HG03432 (cell line): ENCODE data around the gene CPM.

Experiments
- ATAC-seq: cut with Tn5 transposase; IDR thresholded peaks from one replicate; pipeline ENCODE4 v1.9.1; 2021; ENCODE audit warnings: mild to moderate bottlenecking, moderate library complexity; ENCODE audit not compliant: unreplicated experiment

CPM gene

DNA sequence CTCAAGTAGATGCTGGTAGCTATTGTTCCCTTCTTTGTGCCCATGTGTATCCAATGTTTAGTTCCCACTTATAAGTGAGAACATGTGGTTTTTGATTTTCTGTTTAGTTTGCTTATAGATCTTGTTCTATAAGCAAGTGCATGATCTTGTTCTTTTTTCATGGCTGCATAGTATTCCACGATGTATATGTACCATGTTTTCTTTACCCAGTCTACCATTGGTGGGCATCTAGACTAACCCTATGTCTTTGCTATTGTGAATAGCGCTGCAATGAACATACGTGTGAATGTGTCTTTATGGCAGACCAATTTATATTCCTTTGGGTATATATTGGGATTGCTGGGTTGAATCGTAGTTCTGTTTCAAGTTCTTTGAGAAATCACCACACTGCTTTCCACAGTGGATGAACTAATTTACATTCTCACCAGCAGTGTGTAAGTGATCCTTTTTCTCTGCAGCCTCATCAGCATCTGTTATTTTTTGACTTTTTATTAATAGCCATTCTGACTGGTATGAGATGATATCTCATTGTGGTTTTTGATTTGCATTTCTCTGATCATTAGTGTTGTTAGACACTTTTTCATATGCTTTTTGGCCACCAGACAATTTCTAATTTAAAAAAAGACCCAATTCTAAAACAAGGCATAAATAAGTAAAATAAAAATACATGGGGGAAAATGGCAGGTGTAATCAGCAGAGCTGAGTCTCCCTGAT, 50.6 kb downstream of the CPM start:
- ATAC-seq, result no peak

DNA sequence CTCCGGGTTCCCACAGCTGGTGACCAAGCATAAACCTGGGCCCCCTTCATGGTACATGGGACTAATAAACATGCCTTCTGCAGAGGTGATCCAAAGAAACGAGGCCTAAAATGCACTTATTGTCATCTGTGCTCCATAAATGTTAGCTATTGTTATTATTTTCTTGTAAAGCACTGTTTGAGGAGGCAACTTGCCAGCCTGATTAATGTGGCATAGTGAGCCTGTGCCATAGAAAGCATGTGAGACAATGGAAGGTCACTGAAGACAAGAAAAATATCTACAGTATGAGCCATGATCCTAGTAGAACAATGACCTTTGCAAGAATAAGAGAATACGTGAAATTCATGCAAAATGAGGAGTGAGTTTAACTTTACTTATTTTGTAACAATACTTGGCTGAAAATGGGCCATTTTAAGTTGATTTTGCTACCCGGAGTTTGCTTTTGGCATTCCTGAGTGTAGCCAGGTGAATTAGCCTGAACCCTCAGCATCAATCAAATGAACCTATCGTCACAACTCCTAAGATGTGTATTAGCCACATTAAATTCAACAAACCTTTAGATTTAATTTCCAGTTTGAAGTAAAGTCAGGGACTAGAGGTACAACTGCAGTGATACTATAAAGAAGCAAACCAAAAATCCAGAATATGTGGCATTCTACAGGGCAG, 52.2 kb downstream of the CPM start:
- ATAC-seq, result no peak

DNA sequence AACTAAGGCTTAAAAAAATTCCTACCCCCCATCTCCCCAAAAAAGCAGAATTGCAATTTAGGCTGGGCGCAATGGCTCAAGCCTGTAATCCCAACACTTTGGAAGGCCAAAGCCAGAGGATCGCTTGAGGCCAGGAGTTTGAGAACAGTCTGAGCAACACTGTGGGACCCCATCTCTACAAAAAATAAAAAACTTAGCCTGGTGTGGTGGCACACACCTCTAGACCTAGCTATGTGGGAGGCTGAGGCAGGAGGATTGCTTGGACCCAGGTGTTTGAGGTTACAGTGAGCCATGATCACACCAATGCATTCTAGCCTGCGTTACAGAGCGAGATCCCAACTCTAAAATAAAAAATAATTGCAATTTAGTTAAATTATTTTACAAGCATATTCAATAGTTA, 54.1 kb downstream of the CPM start:
- ATAC-seq, result no peak

DNA sequence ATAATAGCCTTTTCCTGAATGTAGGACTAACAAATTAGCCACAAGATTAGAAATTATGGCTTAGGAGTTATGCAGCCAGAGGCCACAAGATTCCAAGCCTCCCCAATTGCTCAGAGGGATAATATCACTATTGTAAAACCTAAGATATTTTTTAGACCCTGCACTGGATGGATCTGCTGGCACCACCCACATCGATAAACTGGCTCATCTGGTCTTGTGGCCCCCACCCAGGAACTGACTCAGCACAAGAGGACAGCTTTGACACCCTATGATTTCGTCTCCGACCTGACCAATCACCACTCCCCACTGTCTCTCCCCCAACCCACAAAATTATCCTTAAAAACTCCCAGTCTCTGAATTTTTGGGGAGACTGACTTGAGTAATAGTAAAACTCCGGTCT, 54.7 kb downstream of the CPM start:
- no peak for ATAC-seq

DNA sequence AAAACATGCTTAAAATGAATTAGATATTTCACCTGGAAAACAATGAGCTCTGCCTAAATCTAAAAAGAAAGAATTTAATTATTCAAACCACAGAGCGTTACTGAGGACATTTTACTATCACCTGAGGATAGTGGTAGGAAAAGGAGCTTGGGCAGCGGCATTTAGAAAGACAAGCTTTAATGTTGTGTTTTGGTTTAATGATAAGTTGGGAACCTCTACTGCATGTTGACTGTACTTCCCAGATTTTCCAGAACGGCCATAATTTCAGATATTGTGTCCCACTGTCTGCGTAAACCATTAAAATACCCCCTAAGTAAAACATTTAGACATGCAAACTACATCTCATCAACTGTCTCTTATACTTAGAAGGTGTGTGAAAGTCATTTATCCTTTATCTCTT, 55.4 kb downstream of the CPM start:
- ATAC-seq, result no peak

DNA sequence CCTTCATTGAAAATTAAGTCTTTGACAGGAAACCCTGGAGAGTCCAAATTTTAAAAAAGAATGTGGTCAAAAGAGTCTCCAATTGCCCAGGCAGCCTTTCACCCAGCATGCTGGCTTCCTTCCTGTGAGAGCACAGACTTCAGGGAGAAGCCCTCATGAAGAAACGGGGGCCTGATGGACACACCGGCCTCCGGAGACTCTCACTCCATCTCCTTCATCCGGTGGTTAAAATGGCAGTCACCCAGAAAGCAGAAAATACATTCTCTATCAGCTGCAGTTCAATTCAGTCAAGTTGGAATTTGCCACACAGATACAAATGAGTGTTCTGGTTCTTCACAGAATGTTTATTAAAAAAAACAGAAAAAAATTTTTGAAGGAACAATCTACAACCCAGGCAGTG, 56.5 kb downstream of the CPM start:
- ATAC-seq, result no peak

DNA sequence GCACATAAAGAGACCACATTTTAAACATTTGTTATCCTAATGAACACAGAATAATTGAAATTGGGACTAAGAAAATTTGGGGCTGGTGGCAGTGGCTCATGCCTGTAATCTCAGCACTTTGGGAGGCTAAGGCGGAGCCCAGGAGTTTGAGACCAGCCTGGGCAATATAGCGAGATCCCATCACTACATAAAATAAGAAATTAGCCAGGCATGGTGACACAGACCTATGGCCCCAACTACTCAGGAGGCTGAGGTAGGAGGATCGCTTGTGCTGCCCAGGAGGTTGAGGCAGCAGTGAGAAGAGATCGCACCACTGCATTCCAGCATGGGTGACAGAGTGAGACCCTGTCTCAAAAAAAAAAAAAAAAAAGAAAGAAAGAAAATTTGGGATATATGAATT, 59.7 kb downstream of the CPM start:
- ATAC-seq, result no peak

DNA sequence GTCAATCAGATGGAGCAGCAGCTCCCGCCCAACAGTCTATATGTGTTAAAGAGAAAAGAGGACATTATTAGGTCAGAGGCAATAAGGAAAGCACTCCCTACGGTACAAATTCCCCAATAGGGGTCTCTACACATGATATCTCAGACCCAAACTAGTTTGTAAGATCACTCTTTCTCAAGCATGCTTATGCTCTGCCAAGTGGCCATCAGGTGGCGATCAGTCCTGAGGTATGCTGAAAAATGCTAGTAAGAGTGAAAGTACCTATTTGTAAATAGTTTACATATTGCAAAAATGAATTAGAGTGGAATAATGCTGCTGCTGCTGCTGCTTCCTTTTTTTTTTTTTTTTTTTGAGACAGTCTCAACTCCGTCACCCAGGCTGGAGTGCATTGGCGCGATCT, 61.0 kb downstream of the CPM start:
- ATAC-seq, result peak; percentile 69

DNA sequence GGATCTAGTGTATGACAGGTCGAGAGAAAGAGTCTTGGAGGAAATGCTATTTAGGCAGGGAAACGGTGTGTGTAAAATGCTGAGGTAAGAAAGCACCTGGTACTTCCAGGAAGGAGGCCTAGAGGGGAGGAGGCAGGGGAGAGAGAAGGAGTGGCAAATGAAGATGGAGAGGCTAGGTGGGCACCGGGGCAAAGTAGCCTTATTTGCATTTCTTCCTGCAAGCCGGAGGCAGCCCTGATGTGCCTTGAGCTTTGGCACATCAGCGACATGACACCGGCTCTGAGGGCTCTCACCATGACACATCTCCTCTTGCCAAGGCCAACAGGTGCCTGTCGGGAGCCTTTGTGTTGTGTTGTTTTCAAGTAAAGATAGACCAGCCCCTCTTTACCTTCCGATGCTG, 61.6 kb downstream of the CPM start:
- no peak for ATAC-seq

DNA sequence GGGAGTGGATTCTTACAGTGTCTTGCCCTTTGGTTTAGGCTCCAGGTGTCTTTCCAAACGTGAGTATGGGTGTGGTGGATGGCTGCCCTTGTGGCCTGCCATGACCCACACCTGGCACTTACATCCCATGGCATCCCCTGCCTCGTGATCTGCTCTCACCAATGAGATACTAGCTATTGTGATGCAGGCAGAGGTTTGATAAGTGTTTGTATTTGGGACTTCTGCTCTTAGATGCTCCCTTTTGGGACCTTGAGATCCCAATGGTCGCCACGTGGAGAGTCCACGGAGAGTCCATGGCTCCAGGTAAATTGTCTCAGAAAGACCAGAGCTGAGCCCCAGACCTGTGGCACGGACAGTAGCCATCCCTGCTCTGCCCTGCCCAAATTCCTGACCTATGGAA, 62.5 kb downstream of the CPM start:
- ATAC-seq, result no peak

DNA sequence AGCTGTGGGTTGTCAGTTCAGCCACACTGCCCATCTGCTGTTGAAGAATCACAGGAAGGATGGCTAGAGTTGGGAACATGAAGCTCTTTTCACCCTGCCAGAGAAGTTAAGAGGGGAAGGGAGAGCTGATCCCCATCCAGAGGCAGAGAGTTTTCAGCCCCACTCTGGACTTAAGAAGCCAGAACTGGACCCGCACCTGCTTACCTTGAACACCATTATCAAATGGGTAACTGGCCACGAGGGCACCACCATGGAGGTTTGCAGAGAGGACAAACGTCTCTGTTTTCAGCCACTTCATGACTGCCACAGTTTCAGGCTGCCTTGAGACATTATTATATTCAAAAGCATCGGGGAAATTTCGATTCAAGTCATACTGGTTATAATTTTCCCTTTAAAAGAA, 63.0 kb downstream of the CPM start:
- ATAC-seq, result no peak

DNA sequence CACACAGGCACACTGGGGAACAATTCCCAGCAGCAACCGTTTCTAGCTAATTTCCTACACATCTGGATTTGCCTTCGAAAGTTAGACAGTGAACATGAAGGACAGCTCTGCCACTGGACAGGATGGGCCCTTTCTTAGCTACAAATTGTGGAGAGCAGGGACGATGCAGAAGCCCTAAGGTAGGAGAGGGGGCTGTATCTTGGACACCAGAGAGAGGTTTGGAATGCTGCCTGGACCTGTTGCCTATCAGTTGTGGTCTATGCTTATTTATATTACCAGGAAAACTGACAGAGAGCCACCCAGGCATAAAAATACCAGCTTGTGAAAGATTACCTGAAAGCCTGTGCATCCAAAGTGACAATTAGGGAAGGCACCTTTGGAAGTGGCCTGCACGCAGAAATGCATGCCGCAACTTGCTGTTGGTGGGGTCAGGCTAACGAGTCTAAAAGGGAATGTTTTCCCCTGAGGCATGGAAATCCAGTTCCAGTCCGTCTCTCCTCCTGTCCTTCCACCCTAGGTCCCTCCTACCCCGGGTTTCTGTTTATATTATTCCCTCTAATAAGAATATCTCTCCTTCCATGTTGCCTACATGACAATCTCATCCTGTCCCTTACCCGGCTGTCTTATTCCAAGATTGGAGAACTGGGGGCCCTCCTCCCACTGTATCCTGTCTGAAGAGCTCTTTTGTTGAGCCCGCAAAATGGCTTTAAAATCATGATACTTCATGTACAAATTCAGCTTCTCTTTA, 64.8 kb downstream of the CPM start:
- ATAC-seq, result no peak

DNA sequence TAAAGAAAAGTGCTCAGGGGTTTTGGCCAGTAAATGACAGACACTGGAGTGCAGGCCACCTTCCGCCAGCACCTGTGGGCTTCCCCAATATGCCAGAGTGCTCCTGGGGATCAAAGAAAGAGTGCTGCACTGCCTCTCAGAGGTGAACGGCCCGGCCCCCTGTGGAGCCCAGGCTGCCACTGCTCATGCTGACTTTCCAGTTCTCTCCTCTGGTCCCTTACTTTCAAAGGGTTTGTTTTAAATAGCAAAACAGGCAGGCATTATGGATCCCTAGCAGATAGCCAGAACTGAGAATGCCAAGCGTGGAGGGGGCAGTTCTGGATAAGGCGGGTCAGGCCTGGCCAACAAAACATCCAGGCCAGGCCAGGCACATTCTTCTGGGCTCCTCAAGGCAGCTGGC, 65.4 kb downstream of the CPM start:
- ATAC-seq, result no peak

DNA sequence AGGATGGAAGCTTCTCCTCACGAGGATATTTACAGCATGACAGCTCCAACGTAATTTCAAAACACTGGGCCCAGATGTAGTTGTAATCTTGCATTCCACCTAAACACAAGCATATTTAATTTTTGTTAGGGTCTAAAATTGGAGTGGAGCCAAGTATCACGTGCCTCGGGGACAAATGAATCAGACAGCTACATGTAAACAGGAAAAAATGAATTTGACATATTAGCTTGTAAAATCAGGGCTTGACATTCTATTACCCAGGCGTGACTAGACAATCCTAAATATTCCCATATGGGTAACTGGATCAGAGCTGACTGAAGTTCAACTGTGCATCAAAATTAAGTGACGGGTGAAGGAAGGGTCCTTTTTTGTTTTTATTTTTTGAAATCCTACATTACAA, 66.0 kb downstream of the CPM start:
- no peak for ATAC-seq

DNA sequence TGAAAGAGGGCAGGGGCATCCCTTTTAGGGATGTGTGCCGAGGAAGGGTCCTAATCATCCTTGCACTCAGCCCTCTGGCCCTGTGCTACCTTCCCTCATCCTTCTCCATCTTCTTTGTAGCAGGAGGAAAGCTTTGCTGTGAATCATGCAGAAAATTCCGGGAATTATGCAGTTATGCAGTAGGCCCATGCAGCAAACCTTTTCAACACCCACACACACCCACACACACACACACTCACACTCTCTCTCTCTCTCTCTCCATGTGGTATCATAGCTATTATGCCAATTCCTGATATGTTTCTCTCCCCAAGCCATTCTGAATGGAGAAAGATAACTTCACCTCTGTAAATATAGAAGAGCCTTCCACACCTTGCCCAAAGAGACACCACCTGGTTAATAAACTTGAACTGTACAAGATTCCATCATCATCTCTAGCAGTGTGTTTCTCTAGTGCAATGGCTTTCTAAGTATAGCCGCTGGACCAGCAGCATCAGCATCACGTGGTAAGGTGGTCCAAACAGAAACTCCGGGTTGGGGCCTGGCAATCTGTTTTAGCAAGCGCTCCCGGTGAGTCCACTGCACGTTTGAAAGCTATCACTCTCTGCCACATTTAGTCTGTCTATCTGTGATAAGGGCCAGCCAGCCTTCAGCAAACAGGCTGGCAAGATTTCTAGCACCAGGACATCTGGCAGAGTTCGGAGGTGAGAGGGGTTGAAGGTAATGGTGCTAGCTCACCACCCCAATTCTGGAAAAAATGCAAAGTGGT, 67.4 kb downstream of the CPM start:
- no peak for ATAC-seq

DNA sequence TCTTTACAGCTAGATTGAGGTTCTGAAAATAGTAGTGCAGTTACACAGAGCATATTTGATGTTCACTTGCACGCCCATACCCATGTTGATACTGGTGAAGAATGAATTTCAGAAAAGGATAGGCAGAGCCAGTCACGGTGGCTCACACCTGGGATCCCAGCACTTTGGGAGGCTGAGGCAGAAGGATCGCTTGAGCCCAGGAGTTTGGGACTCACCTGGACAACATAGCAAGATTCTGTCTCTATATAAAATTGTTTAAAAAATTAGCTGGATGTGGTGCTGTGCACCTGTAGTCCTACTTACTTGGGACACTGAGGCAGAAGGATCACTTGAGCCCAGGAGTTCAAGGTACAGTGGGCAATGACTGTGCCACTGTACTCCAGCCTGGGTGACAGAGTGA, 68.4 kb downstream of the CPM start:
- ATAC-seq, result no peak

DNA sequence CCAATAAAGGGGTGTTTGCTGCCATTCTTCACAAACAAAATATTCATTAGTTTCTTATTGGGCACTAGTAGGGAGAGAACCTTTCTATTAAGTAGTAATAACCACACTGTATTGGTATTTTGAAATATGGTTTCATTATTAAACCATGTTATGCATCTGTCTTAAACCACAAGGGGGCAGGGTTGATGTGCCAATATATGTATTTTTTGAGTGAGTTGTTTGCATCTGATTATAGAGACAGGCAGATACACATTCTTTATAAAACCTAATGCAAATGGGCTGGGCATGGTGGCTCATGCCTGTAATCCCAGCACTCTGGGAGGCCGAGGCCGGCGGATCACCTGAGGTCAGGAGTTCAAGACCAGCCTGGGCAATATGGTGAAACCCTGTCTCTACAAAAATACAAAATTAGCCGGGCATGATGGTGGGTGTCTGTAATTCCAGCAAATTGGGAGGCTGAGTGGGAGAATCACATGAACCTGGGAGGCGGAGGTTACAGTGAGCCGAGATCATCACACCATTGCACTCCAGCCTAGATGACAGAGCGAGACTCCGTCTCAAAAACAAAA, 69.0 kb downstream of the CPM start:
- ATAC-seq, result peak; percentile 64

DNA sequence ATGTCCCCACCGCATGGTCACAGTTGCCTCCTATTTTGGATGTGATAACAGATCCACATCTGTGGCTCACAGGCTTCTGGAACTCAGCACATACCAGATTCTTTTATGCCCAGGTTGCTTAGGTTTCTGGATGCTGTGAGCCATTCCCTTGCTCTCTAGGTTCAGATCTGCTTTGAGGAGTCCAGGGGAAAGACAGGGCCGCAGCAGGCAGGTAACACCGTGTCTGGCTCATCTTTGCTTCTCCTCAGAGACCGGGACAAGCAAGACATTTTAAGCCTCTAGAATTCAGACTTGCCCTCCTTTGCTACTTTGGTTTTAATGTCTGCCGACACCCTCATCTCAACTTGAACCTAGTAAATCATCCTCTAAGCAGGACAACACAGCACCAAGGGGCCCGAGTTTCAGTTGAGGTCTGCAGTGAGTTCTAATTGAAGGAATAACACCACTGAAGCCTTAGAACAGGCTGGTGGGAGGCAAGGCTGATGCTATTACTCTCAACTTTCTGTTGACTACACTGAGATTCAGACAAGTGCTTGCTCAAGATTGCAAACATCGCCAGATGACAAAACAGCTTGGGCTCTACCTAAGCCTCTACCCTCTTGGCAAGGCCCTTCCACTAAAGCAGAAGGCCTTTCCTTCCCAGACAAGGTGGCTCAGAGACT, 69.7 kb downstream of the CPM start:
- ATAC-seq, result peak; percentile 20

DNA sequence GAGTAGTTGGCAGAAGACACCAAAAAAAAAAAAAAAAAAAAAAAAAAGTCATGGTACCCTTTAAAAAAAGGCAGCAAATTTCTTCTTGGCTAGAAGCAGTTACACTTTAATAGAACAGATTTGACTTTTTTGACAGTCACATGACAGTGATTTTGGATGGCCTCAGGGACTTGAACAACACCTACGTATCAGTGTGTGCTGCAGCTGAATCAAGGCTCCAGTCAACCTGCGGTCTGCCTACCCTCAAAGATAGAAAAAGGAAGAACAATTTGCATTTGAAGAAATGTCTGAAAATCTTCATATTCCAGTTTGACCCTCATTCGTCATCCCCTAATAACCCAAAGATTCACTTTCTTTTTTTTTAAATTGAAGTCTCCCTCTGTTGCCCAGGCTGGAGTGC, 71.1 kb downstream of the CPM start:
- ATAC-seq, result peak; percentile 64

DNA sequence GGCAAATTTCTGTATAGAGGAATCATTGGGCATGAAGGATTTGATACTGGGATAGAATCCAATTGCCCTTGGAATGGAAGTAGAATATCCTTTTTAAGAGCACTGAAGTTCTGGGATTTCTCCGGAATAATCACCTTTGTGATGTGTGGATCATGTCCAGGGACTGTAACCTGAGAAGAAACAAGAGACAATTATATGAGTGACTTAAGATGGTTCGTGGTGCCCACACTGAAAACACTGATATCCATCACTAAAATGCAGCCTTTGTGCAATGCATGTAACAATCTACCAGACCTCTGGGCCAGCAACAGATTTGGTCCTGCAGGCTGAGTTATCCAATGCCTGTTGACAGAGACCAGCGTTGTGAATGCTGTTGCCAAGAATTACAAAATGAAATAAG, 76.5 kb downstream of the CPM start:
- ATAC-seq, result no peak

DNA sequence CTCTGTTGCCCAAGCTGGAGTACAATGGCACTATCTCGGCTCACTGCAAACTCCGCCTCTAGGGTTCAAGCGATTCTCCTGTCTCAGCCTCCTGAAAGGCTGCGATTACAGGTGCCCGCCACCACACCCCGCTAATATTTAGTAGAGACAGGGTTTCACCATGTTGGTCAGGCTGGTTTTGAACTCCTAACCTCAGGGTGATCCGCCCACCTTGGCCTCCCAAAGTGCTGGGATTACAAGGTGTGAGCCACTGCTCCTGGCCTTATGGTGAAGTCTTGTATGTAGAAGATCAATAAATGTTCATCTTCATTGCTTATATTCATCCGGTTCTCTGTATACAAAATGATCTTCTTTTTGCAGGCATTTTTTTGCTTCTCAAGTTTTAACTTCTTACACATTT, 77.2 kb downstream of the CPM start:
- ATAC-seq, result no peak
